HCT116 (cell line): ENCODE results near the gene STRN. TPM values are rescaled to one million over a fixed set of nuclear protein-coding genes. Genes with fewer than 3 reads are reported as not detected.

Experiments
- ATAC-seq: fragments of 200-7000 bp; cut with Tn5 transposase; 2 replicates; pipeline ENCODE4 v1.9.1; 2020; ENCODE audit warnings: mild to moderate bottlenecking, moderate library complexity
- BruUV-seq: library from RNA; stranded (reverse); fragments of 400-500 nt; replicated peaks from 2 replicates; lab custom pipeline; 2021; lab: Mats Ljungman, UMichigan
- CTCF ChIA-PET: fragments of 300-600 bp; sonication (Branson Sonifier 250); formaldehyde crosslinking; loops from one replicate; lab custom pipeline; 2021; ENCODE audit warnings: antibody characterized with exemption; lab: Charles Lee
- POLR2A ChIA-PET: fragments of 300-600, 350-600 bp; sonication (Branson Sonifier 250); formaldehyde crosslinking; loops from one replicate; lab custom pipeline; 2021; ENCODE audit warnings: antibody characterized with exemption; lab: Charles Lee
- RAD21 ChIA-PET, 2 experiments: fragments of 300-600 bp; sonication (Branson Sonifier 250); formaldehyde crosslinking; loops; one replicate each; lab custom pipeline; 2023; ENCODE audit warnings: low total read pairs in 2 of 2; ENCODE audit not compliant: uncharacterized antibody in 2 of 2, unreplicated experiment in 2 of 2, low non-redundant PET in 1 of 2; lab: Charles Lee
- DNase-seq: peaks from one replicate; pipeline ENCODE4 v3.0.0-alpha.2; 2010; ENCODE audit warnings: low read depth, low spot score
- H2AFZ ChIP-seq: fragments of 200-600 bp; shearing (Covaris generic), sonication (generic); 2 replicates; pipeline ENCODE4 v1.6.1; 2017; ENCODE audit warnings: low read depth, mixed run types, mixed read lengths, antibody characterized with exemption, low read length; ENCODE audit not compliant: poor library complexity, severe bottlenecking
- H3K27ac ChIP-seq: 2 replicates; pipeline ENCODE4 v1.5.1; 2012; ENCODE audit warnings: low read depth, low read length
- H3K27me3 ChIP-seq: fragments of 200-600 bp; sonication (generic); 2 replicates; pipeline ENCODE4 v1.6.1; 2016; ENCODE audit warnings: mixed run types, low read length, mixed read lengths; ENCODE audit not compliant: insufficient read depth
- H3K36me3 ChIP-seq, 2 experiments: fragments of 200-500 bp in 1 of 2; fragments of 200-600 bp in 1 of 2; sonication (Bioruptor generic) in 1 of 2; sonication (generic) in 1 of 2; 2 replicates each; pipeline versions ENCODE4 v1.5.1 to v1.6.1; 2014 to 2016; ENCODE audit warnings: low read length in 2 of 2, inconsistent platforms in 1 of 2, mixed read lengths in 1 of 2, mixed run types in 1 of 2; ENCODE audit not compliant: insufficient read depth in 2 of 2, control insufficient read depth in 1 of 2
- H3K4me1 ChIP-seq, 2 experiments: fragments of 200-600 bp in 1 of 2; sonication (generic) in 1 of 2; 2 replicates each; pipeline versions ENCODE4 v1.5.1 to v1.6.1; 2012 to 2017; ENCODE audit warnings: low read length in 2 of 2, inconsistent platforms in 1 of 2, mild to moderate bottlenecking in 1 of 2, mixed read lengths in 1 of 2, mixed run types in 1 of 2, moderate library complexity in 1 of 2; ENCODE audit not compliant: insufficient read depth in 2 of 2, control insufficient read depth in 1 of 2
- H3K4me2 ChIP-seq: fragments of 200-600 bp; sonication (generic); 2 replicates; pipeline ENCODE4 v1.6.1; 2017; ENCODE audit warnings: mixed run types, low read length, mixed read lengths
- H3K4me3 ChIP-seq, 2 experiments: fragments of 200-600 bp in 1 of 2; sonication (generic) in 1 of 2; replicated peaks in 1 of 2; 2 replicates each; pipeline ENCODE4 v1.5.1; 2011 to 2016; ENCODE audit warnings: low read length in 2 of 2, control low read depth in 1 of 2, low read depth in 1 of 2, mild to moderate bottlenecking in 1 of 2, mixed read lengths in 1 of 2, mixed run types in 1 of 2
- H3K79me2 ChIP-seq: fragments of 200-600 bp; sonication (generic); 2 replicates; pipeline ENCODE4 v1.6.1; 2017; ENCODE audit warnings: mild to moderate bottlenecking, mixed run types, low read length, moderate library complexity, mixed read lengths; ENCODE audit not compliant: insufficient read depth
- H3K9ac ChIP-seq: fragments of 200-600 bp; sonication (generic); 2 replicates; pipeline ENCODE4 v1.6.1; 2016; ENCODE audit warnings: low read length, mixed read lengths
- H3K9me2 ChIP-seq: fragments of 200-600 bp; sonication (generic), shearing (Covaris generic); 2 replicates; pipeline ENCODE4 v1.6.1; 2017; ENCODE audit warnings: mixed run types, mild to moderate bottlenecking, moderate library complexity; ENCODE audit not compliant: insufficient read depth
- H3K9me3 ChIP-seq, 2 experiments: fragments of 200-500 bp in 1 of 2; fragments of 200-600 bp in 1 of 2; sonication (Bioruptor generic) in 1 of 2; sonication (generic) in 1 of 2; 2 replicates each; pipeline ENCODE4 v1.6.1; 2014 to 2017; ENCODE audit warnings: low read length in 2 of 2, mixed read lengths in 2 of 2, inconsistent platforms in 1 of 2, low read depth in 1 of 2, mild to moderate bottlenecking in 1 of 2, mixed run types in 1 of 2, moderate library complexity in 1 of 2; ENCODE audit not compliant: control insufficient read depth in 1 of 2, insufficient read depth in 1 of 2
- H4K20me1 ChIP-seq: fragments of 200-600 bp; sonication (generic), shearing (Covaris generic); 2 replicates; pipeline ENCODE4 v1.6.1; 2017; ENCODE audit warnings: mixed run types, mild to moderate bottlenecking, moderate library complexity; ENCODE audit not compliant: insufficient read depth
- CBX3 ChIP-seq: IDR thresholded peaks from 2 replicates; pipeline ENCODE4 v1.6.1; 2012; ENCODE audit warnings: low read depth
- ELF1 ChIP-seq: IDR thresholded peaks from 2 replicates; pipeline ENCODE4 v1.6.1; 2012; ENCODE audit warnings: low read depth, borderline replicate concordance
- EZH2 ChIP-seq: fragments of 200-600 bp; sonication (generic); IDR thresholded peaks from 2 replicates; pipeline ENCODE4 v1.6.1; 2017; ENCODE audit warnings: antibody characterized with exemption, mixed run types
- EZH2phosphoT487 ChIP-seq: fragments of 200-600 bp; IDR thresholded peaks from 2 replicates; pipeline ENCODE4 v1.6.1; 2018; ENCODE audit warnings: antibody characterized with exemption, borderline replicate concordance
- FOSL1 ChIP-seq: IDR thresholded peaks from 2 replicates; pipeline ENCODE4 v1.6.1; 2012; ENCODE audit warnings: low read depth
- JUND ChIP-seq: IDR thresholded peaks from 2 replicates; pipeline ENCODE4 v1.6.1; 2012
- POLR2A ChIP-seq: IDR thresholded peaks from 2 replicates; pipeline ENCODE4 v1.7.0; 2011; ENCODE audit warnings: borderline replicate concordance; ENCODE audit not compliant: insufficient read depth, insufficient read length; ENCODE audit errors: extremely low read depth
- POLR2AphosphoS5 ChIP-seq: IDR thresholded peaks from 2 replicates; pipeline ENCODE4 v1.6.1; 2011; ENCODE audit warnings: mild to moderate bottlenecking, low read depth, low read length, moderate library complexity
- RAD21 ChIP-seq: IDR thresholded peaks from 2 replicates; pipeline ENCODE4 v1.6.1; 2012; ENCODE audit warnings: low read depth, mild to moderate bottlenecking
- SIN3A ChIP-seq: IDR thresholded peaks from 2 replicates; pipeline ENCODE4 v1.6.1; 2012; ENCODE audit warnings: low read depth
- YY1 ChIP-seq: IDR thresholded peaks from 2 replicates; pipeline ENCODE4 v1.6.1; 2011; ENCODE audit warnings: low read length, low read depth, moderate library complexity, mild to moderate bottlenecking; ENCODE audit not compliant: insufficient replicate concordance; ENCODE audit errors: extremely low read depth
- ZNF274 ChIP-seq: fragments of 200-500 bp; sonication (Bioruptor generic); IDR thresholded peaks from 2 replicates; pipeline ENCODE4 v1.6.1; 2014; ENCODE audit warnings: mild to moderate bottlenecking, low read depth, low read length, inconsistent platforms
- intact Hi-C: fragments of 100-400 bp; cut with micrococcal nuclease; formaldehyde crosslinking; loops from 2 replicates; pipeline ENCODE4 v1.10.0; 2022
- total RNA-seq: library from RNA; stranded (reverse); gene quantifications from one replicate; pipeline ENCODE4 v1.2.1, GENCODE V29; 2021; ENCODE audit not compliant: unreplicated experiment
- TF ChIP-seq, protein P1 (sequence below), 3 experiments: fragments of 200-600 bp in 1 of 3; sonication (generic) in 1 of 3; IDR thresholded peaks in 2 of 3; conservative IDR thresholded peaks in 1 of 3; 2 replicates each; pipeline ENCODE4 v1.5.1; 2012 to 2017; ENCODE audit warnings: low read depth in 2 of 3, low read length in 2 of 3, antibody characterized with exemption in 1 of 3, borderline replicate concordance in 1 of 3, control low read depth in 1 of 3, mild to moderate bottlenecking in 1 of 3, mixed read lengths in 1 of 3, mixed run types in 1 of 3, moderate library complexity in 1 of 3; ENCODE audit not compliant: insufficient read depth in 1 of 3
- TF ChIP-seq, protein P2 (sequence below): IDR thresholded peaks from 2 replicates; pipeline ENCODE4 v1.6.1; 2012
- TF ChIP-seq, protein P3 (sequence below): IDR thresholded peaks from 2 replicates; pipeline ENCODE4 v1.6.1; 2012; ENCODE audit warnings: low read depth

The STRN gene
- total RNA-seq, 1 experiment from 2014 or later = 26.4 TPM

DNA sequence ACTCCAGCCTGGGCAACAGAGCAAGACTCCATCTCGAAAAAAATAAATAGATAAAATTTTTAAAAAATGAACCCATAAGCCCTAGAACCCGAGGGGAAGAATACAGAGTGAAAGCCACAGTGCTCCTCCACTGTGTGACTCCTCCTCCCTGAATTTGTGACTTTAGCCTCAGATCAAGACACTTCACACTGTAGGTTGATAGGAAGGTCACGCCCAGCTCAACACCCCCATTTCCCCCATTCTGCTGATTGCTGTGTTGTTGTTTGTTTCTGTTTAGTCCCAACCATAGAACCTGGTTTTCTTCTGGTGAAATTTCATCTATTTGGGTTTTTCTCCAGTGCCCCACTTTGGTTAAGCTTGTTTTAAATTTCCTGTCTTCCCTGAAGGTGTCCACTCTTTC is 167.6 kb downstream of the STRN start (continued):
- TF ChIP-seq, protein P1, sequence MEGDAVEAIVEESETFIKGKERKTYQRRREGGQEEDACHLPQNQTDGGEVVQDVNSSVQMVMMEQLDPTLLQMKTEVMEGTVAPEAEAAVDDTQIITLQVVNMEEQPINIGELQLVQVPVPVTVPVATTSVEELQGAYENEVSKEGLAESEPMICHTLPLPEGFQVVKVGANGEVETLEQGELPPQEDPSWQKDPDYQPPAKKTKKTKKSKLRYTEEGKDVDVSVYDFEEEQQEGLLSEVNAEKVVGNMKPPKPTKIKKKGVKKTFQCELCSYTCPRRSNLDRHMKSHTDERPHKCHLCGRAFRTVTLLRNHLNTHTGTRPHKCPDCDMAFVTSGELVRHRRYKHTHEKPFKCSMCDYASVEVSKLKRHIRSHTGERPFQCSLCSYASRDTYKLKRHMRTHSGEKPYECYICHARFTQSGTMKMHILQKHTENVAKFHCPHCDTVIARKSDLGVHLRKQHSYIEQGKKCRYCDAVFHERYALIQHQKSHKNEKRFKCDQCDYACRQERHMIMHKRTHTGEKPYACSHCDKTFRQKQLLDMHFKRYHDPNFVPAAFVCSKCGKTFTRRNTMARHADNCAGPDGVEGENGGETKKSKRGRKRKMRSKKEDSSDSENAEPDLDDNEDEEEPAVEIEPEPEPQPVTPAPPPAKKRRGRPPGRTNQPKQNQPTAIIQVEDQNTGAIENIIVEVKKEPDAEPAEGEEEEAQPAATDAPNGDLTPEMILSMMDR (IDR thresholded peaks at IDR 0.05 in 2 of 3, conservative IDR thresholded peaks at IDR 0.05 in 1 of 3; ENCODE audit: borderline replicate concordance in 1 of 3, insufficient read depth in 1 of 3, low read depth in 2 of 3, low read length in 2 of 3) = no peak
- TF ChIP-seq, protein P2, sequence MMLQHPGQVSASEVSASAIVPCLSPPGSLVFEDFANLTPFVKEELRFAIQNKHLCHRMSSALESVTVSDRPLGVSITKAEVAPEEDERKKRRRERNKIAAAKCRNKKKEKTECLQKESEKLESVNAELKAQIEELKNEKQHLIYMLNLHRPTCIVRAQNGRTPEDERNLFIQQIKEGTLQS = no peak
- no peak for TF ChIP-seq RAD21
- TF ChIP-seq, protein P3, sequence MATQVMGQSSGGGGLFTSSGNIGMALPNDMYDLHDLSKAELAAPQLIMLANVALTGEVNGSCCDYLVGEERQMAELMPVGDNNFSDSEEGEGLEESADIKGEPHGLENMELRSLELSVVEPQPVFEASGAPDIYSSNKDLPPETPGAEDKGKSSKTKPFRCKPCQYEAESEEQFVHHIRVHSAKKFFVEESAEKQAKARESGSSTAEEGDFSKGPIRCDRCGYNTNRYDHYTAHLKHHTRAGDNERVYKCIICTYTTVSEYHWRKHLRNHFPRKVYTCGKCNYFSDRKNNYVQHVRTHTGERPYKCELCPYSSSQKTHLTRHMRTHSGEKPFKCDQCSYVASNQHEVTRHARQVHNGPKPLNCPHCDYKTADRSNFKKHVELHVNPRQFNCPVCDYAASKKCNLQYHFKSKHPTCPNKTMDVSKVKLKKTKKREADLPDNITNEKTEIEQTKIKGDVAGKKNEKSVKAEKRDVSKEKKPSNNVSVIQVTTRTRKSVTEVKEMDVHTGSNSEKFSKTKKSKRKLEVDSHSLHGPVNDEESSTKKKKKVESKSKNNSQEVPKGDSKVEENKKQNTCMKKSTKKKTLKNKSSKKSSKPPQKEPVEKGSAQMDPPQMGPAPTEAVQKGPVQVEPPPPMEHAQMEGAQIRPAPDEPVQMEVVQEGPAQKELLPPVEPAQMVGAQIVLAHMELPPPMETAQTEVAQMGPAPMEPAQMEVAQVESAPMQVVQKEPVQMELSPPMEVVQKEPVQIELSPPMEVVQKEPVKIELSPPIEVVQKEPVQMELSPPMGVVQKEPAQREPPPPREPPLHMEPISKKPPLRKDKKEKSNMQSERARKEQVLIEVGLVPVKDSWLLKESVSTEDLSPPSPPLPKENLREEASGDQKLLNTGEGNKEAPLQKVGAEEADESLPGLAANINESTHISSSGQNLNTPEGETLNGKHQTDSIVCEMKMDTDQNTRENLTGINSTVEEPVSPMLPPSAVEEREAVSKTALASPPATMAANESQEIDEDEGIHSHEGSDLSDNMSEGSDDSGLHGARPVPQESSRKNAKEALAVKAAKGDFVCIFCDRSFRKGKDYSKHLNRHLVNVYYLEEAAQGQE = no peak

DNA sequence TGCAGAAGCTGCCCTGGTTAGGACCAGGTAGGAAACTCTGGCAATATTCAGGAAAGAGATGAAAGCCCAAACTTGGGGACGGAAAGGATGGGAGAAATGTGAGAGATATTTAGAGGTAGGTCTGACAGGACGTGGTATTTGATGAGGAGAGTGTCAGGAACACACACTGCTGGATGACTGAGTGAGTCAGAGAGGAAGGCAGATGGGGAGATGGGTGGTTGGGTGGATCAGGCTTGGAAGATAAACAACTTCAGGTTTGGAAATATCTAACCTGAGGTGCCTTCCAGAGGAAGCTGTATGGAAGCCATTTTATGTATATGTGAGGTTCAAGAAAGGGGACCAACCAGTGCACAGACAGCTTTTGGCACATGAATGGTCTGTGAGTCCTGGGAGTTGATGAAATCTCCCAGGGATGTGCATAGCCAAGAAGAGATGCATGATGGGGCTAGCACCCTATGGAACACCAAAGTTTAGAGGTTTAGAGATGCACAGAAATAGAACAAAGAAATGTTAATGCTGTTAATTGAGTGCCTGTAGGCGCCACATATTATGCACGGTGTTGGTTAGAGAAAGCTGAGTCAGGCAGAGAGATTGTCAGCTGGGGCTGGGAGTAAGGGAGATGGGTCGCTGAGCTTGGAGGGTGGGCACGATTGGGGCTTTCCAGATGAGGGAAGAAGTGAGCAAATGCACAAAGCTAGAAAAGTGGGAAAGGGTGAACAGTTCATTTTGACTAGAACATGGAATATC is 168.8 kb downstream of the STRN start:
- H3K9me3 ChIP-seq = no peaks in the 10 kb centered on the region
- no peaks in the 10 kb centered on the region for H4K20me1 ChIP-seq
- no peak overlapping the region for H2AFZ ChIP-seq
- H3K27me3 ChIP-seq = no peaks in the 10 kb centered on the region
- DNase-seq = no peak
- no peaks in the 10 kb centered on the region for H3K36me3 ChIP-seq
- no peak overlapping the region for H3K4me2 ChIP-seq
- H3K9me2 ChIP-seq = no peaks in the 10 kb centered on the region
- ChIA-PET RAD21 (no interaction called here), CTCF (interaction anchor here (0.9 kb wide), 1 partner anchor 12 kb away, joined by 4 read pairs; no protein-coding TSS in a partner anchor), POLR2A (no interaction called here)
- no peak for ATAC-seq
- H3K4me3 ChIP-seq = no peak overlapping the region
- BruUV-seq = no TSS peak
- no peaks in the 10 kb centered on the region for H3K4me1 ChIP-seq
- no peak overlapping the region for H3K27ac ChIP-seq
- H3K79me2 ChIP-seq = no peaks in the 10 kb centered on the region
- H3K9ac ChIP-seq = no peak overlapping the region
- intact Hi-C loops = no loop called here
- TF ChIP-seq POLR2AphosphoS5 (no peak), SIN3A (no peak), YY1 (no peak), CBX3 (no peak), RAD21 (no peak), JUND (no peak), POLR2A (no peak), EZH2phosphoT487 (no peak), ELF1 (no peak), EZH2 (no peak), FOSL1 (no peak), ZNF274 (no peak)
- TF ChIP-seq, protein P3 = no peak
